ENCODE data around the gene COA6. TPM values are rescaled to one million over a fixed set of nuclear protein-coding genes. Genes with fewer than 3 reads are reported as not detected.

Gene COA6
- total RNA-seq, 4 donors from 2014 or later, result 53.7 to 113 (median 58.7) TPM

GRCh38 chr1:234405676-234406075 lies 32.4 kb downstream of the COA6 start:
- Histone ChIP-seq H3K4me1 (peaks cover 12 to 21% of the 10 kb centered on the region in 2 donors), H3K4me3 (no peak overlapping the region), H3K27ac (peak overlapping the region in 1 of 4 donors; percentile 77), H3K36me3 (no peaks in the 10 kb centered on the region), H3K9me3 (no peaks in the 10 kb centered on the region), H3K27me3 (no peaks in the 10 kb centered on the region)
- intact Hi-C loops (cut with DNase I; ENCODE audit: low total_unique reads) (no loop called here), in situ Hi-C loops (cut with MboI; ENCODE audit: low sequenced_read_pairs in 4 of 4) (no loop called here)
- no peak for DNase-seq
- ATAC-seq, result no peak
- TF ChIP-seq POLR2A (IDR thresholded peaks at IDR 0.05), result no peak
- TF ChIP-seq CTCF (IDR thresholded peaks at IDR 0.05 in 4 of 5, conservative IDR thresholded peaks at IDR 0.05 in 1 of 5), result no peak

- no peak for TF ChIP-seq POLR2A (IDR thresholded peaks at IDR 0.05)
- intact Hi-C loops (cut with DNase I; ENCODE audit: low total_unique reads), result no loop called here
- Histone ChIP-seq H3K9me3 (no peaks in the 10 kb centered on the region), H3K27me3 (no peaks in the 10 kb centered on the region), H3K27ac (no peak overlapping the region), H3K4me3 (no peak overlapping the region), H3K4me1 (peaks cover 12% of the 10 kb centered on the region in 2 donors), H3K36me3 (no peaks in the 10 kb centered on the region)
- ATAC-seq, result no peak
- no peak for DNase-seq
- in situ Hi-C loops (cut with MboI; ENCODE audit: low sequenced_read_pairs in 4 of 4), result no loop called here
These were observed 33.6 kb downstream of the COA6 start for GRCh38 chr1:234406871-234407270.

- Histone ChIP-seq H3K27ac (no peak overlapping the region), H3K4me1 (peaks cover 1 to 2% of the 10 kb centered on the region in 2 donors), H3K9me3 (no peaks in the 10 kb centered on the region), H3K4me3 (no peak overlapping the region), H3K27me3 (no peaks in the 10 kb centered on the region), H3K36me3 (peaks cover 0 to 11% of the 10 kb centered on the region in 2 donors)
- ATAC-seq (no peak), DNase-seq (no peak)
- intact Hi-C loops (cut with DNase I; ENCODE audit: low total_unique reads), result no loop called here
- no peak for TF ChIP-seq CTCF (IDR thresholded peaks at IDR 0.05 in 4 of 5, conservative IDR thresholded peaks at IDR 0.05 in 1 of 5)
- TF ChIP-seq POLR2A (IDR thresholded peaks at IDR 0.05), result no peak
- in situ Hi-C loops (cut with MboI; ENCODE audit: low sequenced_read_pairs in 4 of 4), result no loop called here
These were observed 35.5 kb downstream of the COA6 start for GRCh38 chr1:234408757-234409156.

- TF ChIP-seq POLR2A (IDR thresholded peaks at IDR 0.05) (no peak), CTCF (IDR thresholded peaks at IDR 0.05 in 4 of 5, conservative IDR thresholded peaks at IDR 0.05 in 1 of 5) (peak in 1 of 5 experiments; percentile 17)
- Histone ChIP-seq H3K9me3 (no peaks in the 10 kb centered on the region), H3K4me1 (no peaks in the 10 kb centered on the region), H3K4me3 (no peak overlapping the region), H3K27me3 (no peaks in the 10 kb centered on the region), H3K36me3 (peaks cover 0 to 17% of the 10 kb centered on the region in 2 donors), H3K27ac (no peak overlapping the region)
- intact Hi-C loops (cut with DNase I; ENCODE audit: low total_unique reads) (no loop called here), in situ Hi-C loops (cut with MboI; ENCODE audit: low sequenced_read_pairs in 4 of 4) (no loop called here)
- DNase-seq, result no peak
- ATAC-seq, result no peak
These were observed 36.1 kb downstream of the COA6 start for GRCh38 chr1:234409328-234409727.

GRCh38 chr1:234412830-234413229 lies 39.6 kb downstream of the COA6 start:
- Histone ChIP-seq H3K36me3 (peaks cover 0 to 32% of the 10 kb centered on the region in 2 donors), H3K4me1 (no peaks in the 10 kb centered on the region)

More at GRCh38 chr1:234412830-234413229, 39.6 kb downstream of the COA6 start:
- no peaks in the 10 kb centered on the region for H3K27me3 ChIP-seq
- no peak overlapping the region for H3K27ac ChIP-seq
- ATAC-seq, result no peak
- H3K4me3 ChIP-seq, result no peak overlapping the region
- DNase-seq, result no peak
- intact Hi-C loops (cut with DNase I; ENCODE audit: low total_unique reads) (no loop called here), in situ Hi-C loops (cut with MboI; ENCODE audit: low sequenced_read_pairs in 4 of 4) (no loop called here)
- H3K9me3 ChIP-seq, result no peaks in the 10 kb centered on the region
- no peak for TF ChIP-seq CTCF (IDR thresholded peaks at IDR 0.05 in 4 of 5, conservative IDR thresholded peaks at IDR 0.05 in 1 of 5)
- TF ChIP-seq POLR2A (IDR thresholded peaks at IDR 0.05), result no peak
